K562 (cell line): ENCODE results near the gene CRX. TPM values are rescaled to one million over a fixed set of nuclear protein-coding genes. Genes with fewer than 3 reads are reported as not detected.

Experiments
- ATAC-seq: fragments of 200-7000 bp; cut with Tn5 transposase; 3 replicates; pipeline ENCODE4 v1.9.1; 2020; ENCODE audit warnings: moderate library complexity
- BruUV-seq: library from RNA; stranded (reverse); fragments of 400-500 nt; replicated peaks from 2 replicates; lab custom pipeline; 2021; lab: Mats Ljungman, UMichigan
- CTCF ChIA-PET: fragments of 300-600 bp; formaldehyde crosslinking; extraction: SDS; loops from one replicate; lab custom pipeline; 2021; ENCODE audit warnings: low intra/inter-chr PET ratio; lab: Yijun Ruan, JAX
- POLR2A ChIA-PET: fragments of 300-600, 350-650 bp; sonication (Branson Sonifier 250); formaldehyde crosslinking; extraction: SDS; loops from one replicate; lab custom pipeline; 2021; ENCODE audit warnings: antibody characterized with exemption, inconsistent platforms; lab: Yijun Ruan, JAX
- DNase-seq, 4 experiments: peaks; one replicate each; pipeline versions ENCODE4 v3.0.0 to v3.0.0-alpha.2; 2011 to 2018; ENCODE audit warnings: low spot score in 3 of 4, mixed read lengths in 3 of 4; ENCODE audit errors: extremely low read depth in 1 of 4
- FAIRE-seq: peaks from 2 replicates; lab custom pipeline; 2011; peaks lifted over from hg19 to GRCh38; lab: Jason Lieb, UNC
- H2AFZ ChIP-seq: 2 replicates; pipeline ENCODE4 v1.6.0; 2011; ENCODE audit warnings: low read depth, low read length, control low read depth, inconsistent platforms
- H3K27ac ChIP-seq: fragments of 200-600 bp; 3 replicates; pipeline ENCODE4 v1.8.0; 2011; ENCODE audit warnings: low read depth, mild to moderate bottlenecking, control low read depth, inconsistent platforms, low read length, moderate library complexity, mixed read lengths; ENCODE audit errors: extremely low read depth
- H3K27me3 ChIP-seq, 2 experiments: fragments of 300-600 bp in 1 of 2; 2 replicates in 1 of 2; 3 replicates in 1 of 2; pipeline versions ENCODE4 v1.6.0 to v1.8.0; 2011; ENCODE audit warnings: inconsistent platforms in 2 of 2, low read length in 2 of 2, mild to moderate bottlenecking in 1 of 2, mixed read lengths in 1 of 2, moderate library complexity in 1 of 2; ENCODE audit not compliant: control insufficient read depth in 2 of 2, insufficient read depth in 2 of 2
- H3K36me3 ChIP-seq: fragments of 300-600 bp; 3 replicates; pipeline ENCODE4 v1.8.0; 2011; ENCODE audit warnings: mild to moderate bottlenecking, low read length, inconsistent platforms; ENCODE audit not compliant: control insufficient read depth, insufficient read depth
- H3K4me1 ChIP-seq, 2 experiments: fragments of 200-600 bp in 1 of 2; replicated peaks in 1 of 2; 2 replicates in 1 of 2; 3 replicates in 1 of 2; pipeline versions ENCODE4 v1.5.1 to v1.8.0; 2011; ENCODE audit warnings: inconsistent platforms in 2 of 2, low read length in 2 of 2, mild to moderate bottlenecking in 1 of 2, mixed read lengths in 1 of 2, moderate library complexity in 1 of 2; ENCODE audit not compliant: control insufficient read depth in 2 of 2, insufficient read depth in 2 of 2
- H3K4me2 ChIP-seq: 2 replicates; pipeline ENCODE4 v1.6.1; 2011; ENCODE audit warnings: low read length, control low read depth, inconsistent platforms, mixed read lengths; ENCODE audit not compliant: insufficient read depth
- H3K4me3 ChIP-seq: fragments of 200-600 bp; sonication (generic), shearing (Covaris generic); 2 replicates; pipeline ENCODE4 v1.5.1; 2016; ENCODE audit warnings: control low read depth, inconsistent platforms
- H3K79me2 ChIP-seq: fragments of 200-600 bp; 3 replicates; pipeline ENCODE4 v1.8.0; 2011; ENCODE audit warnings: low read length, inconsistent platforms; ENCODE audit not compliant: control insufficient read depth, insufficient read depth
- H3K9ac ChIP-seq, 2 experiments: 2 replicates each; pipeline versions ENCODE4 v1.6.0 to v1.6.1; 2011; ENCODE audit warnings: low read depth in 2 of 2, low read length in 2 of 2, control low read depth in 1 of 2, inconsistent platforms in 1 of 2, mild to moderate bottlenecking in 1 of 2, mixed read lengths in 1 of 2; ENCODE audit not compliant: insufficient read depth in 1 of 2
- H3K9me1 ChIP-seq: one replicate; pipeline ENCODE4 v1.6.0; 2011; ENCODE audit warnings: inconsistent platforms, mild to moderate bottlenecking, low read length, moderate library complexity; ENCODE audit not compliant: control insufficient read depth, insufficient read depth
- H3K9me3 ChIP-seq: replicated peaks from 2 replicates; pipeline ENCODE4 v1.5.1; 2011; ENCODE audit warnings: low read depth, low read length, inconsistent platforms; ENCODE audit not compliant: control insufficient read depth, insufficient read depth
- H4K20me1 ChIP-seq: replicated peaks from 2 replicates; pipeline ENCODE4 v1.6.1; 2011; ENCODE audit warnings: low read length, inconsistent platforms, mixed read lengths; ENCODE audit not compliant: control insufficient read depth, insufficient read depth
- ESRRA ChIP-seq: fragments of 450-650 bp; IDR thresholded peaks from 2 replicates; pipeline ENCODE4 v1.6.1; 2014; ENCODE audit warnings: low read depth, mild to moderate bottlenecking, moderate library complexity, borderline replicate concordance
- MLLT1 ChIP-seq, 2 experiments: fragments of 450-650 bp; IDR thresholded peaks; 2 replicates each; pipeline ENCODE4 v1.6.1; 2016
- POLR2H ChIP-seq: IDR thresholded peaks from 2 replicates; pipeline ENCODE4 v1.6.1; 2016; ENCODE audit warnings: missing genetic modification characterization, low read depth, mild to moderate bottlenecking, control low read depth, missing compliant biosample characterization, moderate library complexity
- POLR3G ChIP-seq: IDR thresholded peaks from 2 replicates; pipeline ENCODE4 v1.6.1; 2011; ENCODE audit not compliant: insufficient read length, insufficient replicate concordance; ENCODE audit errors: extremely low read depth
- PTBP1 ChIP-seq: fragments of 200-400 bp; formaldehyde crosslinking; IDR thresholded peaks from 2 replicates; pipeline ENCODE4 v1.6.1; 2017; ENCODE audit warnings: low read depth, low read length
- STAG1 ChIP-seq: sonication (generic); formaldehyde crosslinking; IDR thresholded peaks from 2 replicates; pipeline ENCODE4 v1.5.0; 2020; ENCODE audit warnings: missing genetic modification reagents, borderline replicate concordance
- TGIF2 ChIP-seq: sonication (generic); formaldehyde crosslinking; IDR thresholded peaks from 2 replicates; pipeline ENCODE4 v1.8.1; 2022; ENCODE audit warnings: mild to moderate bottlenecking, missing genetic modification reagents, moderate library complexity
- THRB ChIP-seq: fragments of 450-650 bp; formaldehyde crosslinking; conservative IDR thresholded peaks from 2 replicates; pipeline ENCODE4 v1.4.0; 2022; ENCODE audit warnings: mild to moderate bottlenecking, missing genetic modification characterization
- UBTF ChIP-seq, 2 experiments: IDR thresholded peaks; 2 replicates each; pipeline ENCODE4 v1.6.1; 2012; ENCODE audit warnings: improper control_type of control experiment in 2 of 2, low read depth in 2 of 2, low read length in 2 of 2, borderline replicate concordance in 1 of 2
- ZNF253 ChIP-seq: fragments of 250-450 bp; sonication (Bioruptor Pico); conservative IDR thresholded peaks from 2 replicates; pipeline ENCODE4 v1.6.1; 2021; ENCODE audit warnings: mild to moderate bottlenecking
- ZNF518B ChIP-seq: fragments of 250-450 bp; sonication (Bioruptor Pico); IDR thresholded peaks from 2 replicates; pipeline ENCODE4 v1.5.0; 2021; ENCODE audit warnings: mild to moderate bottlenecking, moderate library complexity
- ZZZ3 ChIP-seq: fragments of 450-650 bp; IDR thresholded peaks from 2 replicates; pipeline ENCODE4 v1.6.1; 2016; ENCODE audit warnings: antibody characterized with exemption, mild to moderate bottlenecking, moderate library complexity
- WGBS: fragments of 100-300 bp; shearing (Covaris generic); methylation state at CpG from one replicate; pipeline ENCODE4 v1.1.6; 2016; ENCODE audit warnings: low coverage, mixed read lengths; ENCODE audit not compliant: insufficient coverage; ENCODE audit errors: missing lambda C conversion rate; 5-methylcytosine and 5-hydroxymethylcytosine counted together
- in situ Hi-C: fragments of 300-500 bp; cut with MboI; formaldehyde crosslinking; loops from 4 replicates; pipeline ENCODE4 v1.15.0; 2018; ENCODE audit warnings: inconsistent platforms, mixed read lengths
- intact Hi-C: fragments of 100-400 bp; cut with micrococcal nuclease; formaldehyde crosslinking; loops from 2 replicates; pipeline ENCODE4 v1.14.2; 2022
- polyA plus RNA-seq, 8 experiments: library from polyadenylated mRNA; depleted of rRNA in 4 of 8; stranded (reverse) in 5 of 8; unstranded in 3 of 8; fragments of >200 nt; fragmentation: Nextera tagmentation in 2 of 8; fragmentation: Illumina TruSeq in 1 of 8; extraction: Ambion mirVana in 2 of 8; extraction: Trizol in 1 of 8; gene quantifications; 2 replicates each; pipeline versions ENCODE4 v1.2.1 to v1.2.3, GENCODE V29; 2011 to 2014; ENCODE audit warnings: inconsistent platforms in 1 of 8, missing spikeins in 1 of 8
- total RNA-seq, 7 experiments: library from RNA; depleted of rRNA in 6 of 7; stranded (reverse); fragments of >200 nt in 6 of 7; fragmentation: Illumina TruSeq in 2 of 7; extraction: Trizol in 2 of 7; gene quantifications; 2 replicates each; pipeline versions ENCODE4 v1.2.1 to v1.2.3, GENCODE V29; 2011 to 2021; ENCODE audit warnings: low replicate concordance in 1 of 7

The CRX gene
- total and polyA plus RNA-seq, 9 of the 15 experiments (the other 6 are each of a cell fraction or from before 2014, with no cell fraction given), result 0.01 TPM; not detected in 8

- in situ Hi-C loops, result no loop called here
- intact Hi-C loops, result no loop called here
- Histone ChIP-seq H3K27ac (no peak overlapping the region), H3K36me3 (no peaks in the 10 kb centered on the region), H4K20me1 (no peaks in the 10 kb centered on the region)
- no peak for TF ChIP-seq STAG1 (CRISPR knock-in tag)
- TF ChIP-seq ZNF253 (CRISPR knock-in tag), result no peak
- no peak for TF ChIP-seq PTBP1
- no peak for TF ChIP-seq ZNF518B
- TF ChIP-seq TGIF2 (CRISPR knock-in tag), result no peak
- no peak for TF ChIP-seq MLLT1 (IDR thresholded peaks at IDR 0.05)
- TF ChIP-seq POLR2H (tag), result no peak
- TF ChIP-seq ESRRA, result no peak
- no peak for TF ChIP-seq ZZZ3
- no peak for TF ChIP-seq THRB
- no peak for TF ChIP-seq UBTF (IDR thresholded peaks at IDR 0.05; ENCODE audit: borderline replicate concordance in 1 of 2, low read depth in 2 of 2, low read length in 2 of 2)
- no peak for TF ChIP-seq POLR3G
- TF ChIP-seq, all 486 proteins: peak for 0
- Histone ChIP-seq H3K4me1 (peaks cover 0 to 4% of the 10 kb centered on the region in 2 experiments; a peak in 1 of 5 replicates), H3K4me3 (no peak overlapping the region), H3K27me3 (peaks cover 3 to 5% of the 10 kb centered on the region in 2 experiments; a peak in 3 of 5 replicates), H3K79me2 (no peaks in the 10 kb centered on the region), H3K4me2 (no peak overlapping the region), H3K9ac (no peak overlapping the region), H3K9me3 (no peaks in the 10 kb centered on the region), H2AFZ (no peak overlapping the region), H3K9me1 (peaks cover 2% of the 10 kb centered on the region)
- DNase-seq (no peak), FAIRE-seq (no peak), ATAC-seq (no peak)
- 5% methylated on average over 5 of the region's 5 CpGs for WGBS
- ChIA-PET POLR2A (interaction anchor here (1.0 kb wide), 1 partner anchor 39 kb away, joined by 3 read pairs; no protein-coding TSS in a partner anchor), CTCF (no interaction called here)
- BruUV-seq, result no TSS peak
Observed at GRCh38 chr19:47853003-47853402, 31.3 kb downstream of the CRX start.
